T-helper 2 cell (primary cell): ENCODE results near the gene NDUFA13.

Source experiments
- DNase-seq, 5 experiments: peaks; one replicate each; pipeline versions ENCODE4 v3.0.0 to v3.0.0-alpha.2; 2012 to 2022
- total RNA-seq, 2 donors: gene quantifications; one replicate each; lab custom pipeline; 2026; lab: John Stamatoyannopoulos, UW

NDUFA13 gene
- total RNA-seq, result 3.8 to 5.3 reads per million in 2 donors

DNA sequence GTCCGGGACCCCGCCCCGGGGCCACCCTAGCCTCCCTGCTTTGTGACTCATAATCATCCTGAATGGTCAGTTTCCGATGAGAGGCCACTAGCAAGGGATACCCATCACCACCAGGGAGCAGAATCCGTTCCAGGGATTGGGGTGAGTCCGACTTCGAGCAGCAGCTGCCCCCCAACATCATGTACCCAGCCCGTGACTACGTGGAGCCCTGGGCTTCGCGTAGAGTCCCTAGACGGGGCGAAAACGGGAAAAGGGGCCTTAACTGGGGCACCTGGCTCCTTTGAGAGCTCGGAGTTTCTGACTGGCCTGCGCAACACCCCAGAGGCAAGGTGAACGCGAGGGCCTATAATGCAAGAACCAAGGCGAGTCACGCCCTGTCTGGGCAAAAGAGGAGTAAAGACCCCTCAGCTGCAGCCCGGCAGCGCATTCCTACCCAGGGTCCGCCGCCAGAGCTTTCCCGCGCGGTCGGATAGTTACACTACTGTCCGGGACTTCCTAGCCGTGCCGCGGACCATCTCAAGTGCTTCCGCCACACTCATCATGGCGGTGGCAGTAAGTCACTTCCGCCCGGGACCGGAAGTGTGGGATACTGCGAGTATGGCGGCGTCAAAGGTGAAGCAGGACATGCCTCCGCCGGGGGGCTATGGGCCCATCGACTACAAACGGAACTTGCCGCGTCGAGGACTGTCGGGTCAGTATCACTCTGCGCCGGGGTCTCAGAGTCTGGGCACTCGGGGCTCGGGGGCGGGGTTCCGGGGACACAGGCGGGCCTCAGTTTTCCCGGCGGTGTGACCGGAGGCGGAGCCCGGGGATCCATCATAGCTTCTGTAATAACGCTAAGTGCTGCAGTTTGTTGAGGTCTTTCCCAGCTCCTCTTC, at the start of gene NDUFA13:
NDUFA13 (plus strand) TSS at position 584 of the 878 bp plus-strand sequence; CDS start at position 598, 14 bp downstream.
- DNase-seq, result peak; percentile 85 to 92 (median 87)

DNA sequence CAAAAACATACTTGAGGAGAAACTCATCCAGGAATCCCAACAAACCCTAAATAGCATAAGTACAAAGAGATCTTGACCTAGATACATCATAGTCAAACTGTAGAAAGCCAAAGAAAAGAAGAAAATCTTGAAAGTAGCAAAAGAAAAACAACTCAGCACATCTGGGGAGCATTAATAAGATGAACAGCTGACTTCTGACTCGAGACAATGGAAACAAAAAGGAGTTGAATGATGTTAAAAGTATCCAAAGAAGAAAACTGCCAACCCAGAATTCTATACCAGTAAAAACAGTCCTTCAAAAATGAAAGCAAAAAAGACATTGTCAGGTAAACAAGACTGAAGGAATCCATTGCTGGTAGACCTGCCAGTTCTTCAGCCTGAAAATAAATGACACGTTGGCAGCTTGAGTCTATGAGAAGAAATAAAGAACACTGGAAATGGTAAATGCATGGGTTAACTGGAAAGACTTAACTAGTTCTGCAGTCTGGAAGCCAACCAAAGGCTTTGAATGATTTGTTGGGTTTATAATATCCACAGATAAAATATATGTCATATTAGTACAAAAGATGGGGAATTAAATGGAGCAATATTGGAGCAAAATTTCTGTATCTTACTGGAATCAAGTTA, 47.5 kb upstream of the NDUFA13 start:
- peak in 1 of 5 experiments; percentile 64 for DNase-seq

DNA sequence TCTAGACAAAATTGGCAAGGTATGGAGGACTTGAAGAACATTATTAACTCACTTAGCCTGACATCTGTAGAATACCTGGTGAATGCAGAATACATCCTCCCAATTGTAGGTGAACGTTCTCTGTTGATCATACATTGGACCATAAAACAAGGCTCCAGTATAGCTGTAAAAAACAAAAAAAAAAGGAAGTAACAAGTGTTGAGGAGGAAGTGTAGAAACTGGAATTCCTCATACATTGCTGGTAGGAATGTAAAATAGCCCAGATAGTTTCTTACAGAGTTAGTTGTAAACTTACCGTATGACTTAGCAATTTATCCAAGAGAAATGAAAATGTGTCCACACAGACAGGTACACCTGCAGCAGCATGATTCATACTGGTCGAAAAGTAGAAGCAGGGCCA, 45.4 kb upstream of the NDUFA13 start:
- no peak for DNase-seq

DNA sequence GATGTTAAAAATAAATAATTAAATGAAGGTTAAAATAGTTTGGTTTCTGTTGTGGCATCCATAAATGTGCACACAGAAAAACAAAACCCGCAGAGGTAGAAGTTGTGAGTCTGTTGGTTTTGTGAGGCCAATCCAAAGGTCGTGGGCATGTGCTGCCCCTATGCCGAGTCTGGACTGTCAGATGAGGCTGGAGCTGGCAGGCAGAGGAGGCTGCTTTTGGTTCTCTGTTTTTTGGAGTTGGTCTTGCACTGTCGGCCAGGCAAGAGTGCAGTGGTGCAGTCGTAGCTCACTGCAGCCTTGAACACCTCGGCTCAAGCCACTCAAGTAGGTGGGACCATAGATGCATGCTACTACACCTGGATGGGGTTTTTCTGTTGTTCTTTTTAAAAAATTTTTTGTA, 44.3 kb upstream of the NDUFA13 start:
- no peak for DNase-seq

DNA sequence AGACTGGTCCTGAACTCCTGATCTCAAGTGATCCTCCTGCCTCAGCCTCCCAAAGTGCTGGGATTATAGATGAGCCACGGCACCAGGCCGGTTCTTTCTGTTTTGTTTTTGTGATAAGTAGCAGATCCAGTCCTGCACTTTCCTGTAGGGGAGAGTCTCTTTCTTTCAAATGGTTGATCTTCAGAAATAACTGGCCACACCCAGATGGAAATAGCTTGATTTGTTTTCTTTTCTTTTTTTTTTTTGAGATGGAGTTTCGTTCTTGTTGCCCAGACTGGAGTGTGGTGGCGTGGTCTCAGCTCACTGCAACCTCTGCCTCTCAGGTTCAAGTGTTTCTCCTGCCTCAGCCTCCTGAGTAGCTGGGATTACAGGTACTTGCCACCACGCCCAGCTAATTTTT, 43.9 kb upstream of the NDUFA13 start:
- DNase-seq, result peak in 1 of 5 experiments; percentile 68

DNA sequence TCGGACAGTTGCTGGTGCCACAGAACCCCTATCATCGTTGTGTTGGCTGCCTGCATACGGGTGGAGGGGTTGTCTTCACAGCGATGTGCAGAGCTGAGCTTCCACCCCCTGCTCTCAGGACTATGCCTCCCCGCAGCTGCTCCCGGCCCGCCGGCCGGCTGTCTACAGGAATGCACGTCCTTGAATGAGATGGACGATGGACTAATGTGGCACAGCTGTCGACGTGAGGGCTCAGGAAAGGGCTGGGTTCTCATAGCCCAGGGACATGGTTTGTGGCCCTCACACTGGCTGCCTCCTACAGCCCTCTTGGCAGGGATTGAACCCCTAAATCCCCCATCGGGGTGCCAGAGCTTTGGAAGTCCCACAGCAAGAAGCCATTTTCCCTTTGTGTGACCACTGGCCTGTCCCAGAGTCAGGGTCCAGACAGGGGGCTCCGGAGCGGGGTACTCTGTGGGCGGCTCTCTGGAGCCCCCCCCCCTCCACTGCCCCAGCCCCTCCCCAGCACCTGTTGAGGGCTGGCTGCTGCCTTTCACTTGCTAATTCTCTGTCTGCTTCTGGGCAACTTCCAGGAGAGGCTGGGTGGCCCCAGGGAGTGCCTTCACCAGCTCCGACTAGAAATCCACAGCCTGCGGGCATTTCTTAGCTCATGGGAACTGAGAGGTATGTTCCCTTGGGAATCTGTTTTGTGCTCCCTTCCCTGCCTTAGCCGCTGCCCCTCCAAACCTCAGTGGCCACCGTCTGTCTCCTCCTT, 40.8 kb upstream of the NDUFA13 start:
- no peak for DNase-seq

DNA sequence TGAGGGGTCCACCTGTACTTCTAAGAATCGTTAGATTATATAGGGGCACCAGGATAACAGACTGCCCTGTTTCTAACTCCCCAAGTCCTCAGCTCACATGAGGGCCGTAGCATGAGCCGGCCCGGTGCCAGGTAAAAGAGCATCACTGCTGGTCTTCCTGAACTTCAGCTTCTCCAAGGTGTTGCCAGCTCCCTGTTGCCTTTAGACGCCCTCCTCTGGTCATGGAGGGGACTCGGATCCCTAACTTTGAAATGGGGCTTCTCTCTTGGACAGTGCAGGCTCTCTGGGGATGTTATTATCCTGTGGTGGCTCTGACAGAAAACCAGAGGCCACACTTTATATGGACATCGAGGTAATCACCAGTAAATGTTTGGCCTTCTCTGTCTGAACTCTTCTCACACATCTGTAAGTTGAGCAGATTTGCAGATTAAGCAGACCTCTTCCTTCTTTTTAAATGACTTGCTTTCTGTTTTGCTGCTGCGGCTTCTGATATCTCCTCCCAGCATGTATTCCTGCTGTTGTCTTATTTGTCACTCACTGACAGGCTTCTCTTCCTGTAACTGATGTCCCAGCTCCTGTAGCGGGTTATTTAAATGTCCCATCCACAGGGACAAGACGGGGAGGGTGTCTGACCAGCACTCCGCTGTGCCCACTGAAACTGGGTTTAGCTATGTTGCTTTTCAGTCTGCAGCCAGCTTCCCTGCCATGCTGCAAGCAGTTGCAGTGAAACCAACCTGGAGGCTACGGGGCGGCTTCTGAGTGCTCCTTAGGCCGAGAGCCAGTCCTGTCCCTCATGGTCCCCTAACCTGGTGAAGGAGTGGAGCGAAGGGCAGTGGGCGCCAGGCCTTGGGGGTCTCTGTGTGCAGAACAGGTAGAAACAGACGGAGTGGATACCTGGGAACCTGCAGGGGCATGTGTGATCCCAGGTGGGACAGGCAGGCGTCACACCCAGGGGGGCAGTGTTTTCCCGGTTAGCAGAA, 39.9 kb upstream of the NDUFA13 start:
- peak in 1 of 5 experiments; percentile 73 for DNase-seq

DNA sequence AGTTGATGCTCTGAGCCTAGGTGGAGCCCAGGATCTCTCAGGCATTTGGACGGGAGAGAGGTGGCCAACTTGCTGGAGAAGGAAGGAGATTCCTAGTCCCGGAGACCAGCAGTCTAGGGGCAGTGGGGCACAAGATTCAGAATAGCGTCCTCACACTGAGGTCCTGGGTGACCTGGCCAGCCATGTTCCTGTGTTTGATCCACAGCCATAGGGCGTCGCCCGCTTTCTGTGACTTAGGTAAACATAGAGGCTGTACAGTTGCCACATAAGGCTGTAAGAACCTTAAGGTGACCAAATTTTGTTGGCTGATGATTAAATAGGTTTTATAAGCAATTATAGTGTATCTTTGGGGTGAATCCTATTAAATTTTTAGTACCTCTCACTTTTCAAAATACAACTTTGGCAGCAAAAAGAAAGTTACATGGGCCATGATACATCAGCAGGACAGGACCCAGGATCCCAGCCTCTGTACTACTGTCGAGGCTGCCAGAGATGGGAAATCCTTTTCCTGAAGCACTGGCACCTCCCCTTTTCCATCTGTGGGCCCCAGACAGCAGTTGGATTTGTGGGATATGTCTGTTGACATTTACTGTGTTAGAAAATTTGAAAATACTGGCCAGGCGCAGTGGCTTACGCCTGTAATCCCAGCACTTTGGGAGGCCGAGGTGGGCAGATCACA, 38.2 kb upstream of the NDUFA13 start:
- DNase-seq, result no peak

DNA sequence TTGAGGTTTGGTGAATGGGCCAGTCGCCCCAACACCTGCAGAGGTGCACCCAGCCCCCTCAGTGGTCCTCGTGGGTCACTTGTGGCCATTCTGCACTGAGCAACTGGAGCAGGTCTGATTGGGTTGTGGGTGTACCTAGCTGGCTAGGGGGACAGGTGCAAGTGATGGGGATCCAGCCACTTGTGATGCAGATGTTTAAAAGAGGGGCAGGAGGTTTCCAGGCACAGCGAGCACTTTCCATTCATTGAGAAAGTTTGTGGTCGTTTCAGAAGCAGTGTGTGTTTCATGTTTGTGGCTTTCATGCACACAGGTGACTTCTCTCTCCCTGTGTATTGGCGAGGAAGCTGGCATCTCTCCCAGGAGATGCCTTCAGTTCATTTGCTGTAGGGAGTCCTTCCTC, 35.3 kb upstream of the NDUFA13 start:
- peak in 1 of 5 experiments; percentile 66 for DNase-seq

DNA sequence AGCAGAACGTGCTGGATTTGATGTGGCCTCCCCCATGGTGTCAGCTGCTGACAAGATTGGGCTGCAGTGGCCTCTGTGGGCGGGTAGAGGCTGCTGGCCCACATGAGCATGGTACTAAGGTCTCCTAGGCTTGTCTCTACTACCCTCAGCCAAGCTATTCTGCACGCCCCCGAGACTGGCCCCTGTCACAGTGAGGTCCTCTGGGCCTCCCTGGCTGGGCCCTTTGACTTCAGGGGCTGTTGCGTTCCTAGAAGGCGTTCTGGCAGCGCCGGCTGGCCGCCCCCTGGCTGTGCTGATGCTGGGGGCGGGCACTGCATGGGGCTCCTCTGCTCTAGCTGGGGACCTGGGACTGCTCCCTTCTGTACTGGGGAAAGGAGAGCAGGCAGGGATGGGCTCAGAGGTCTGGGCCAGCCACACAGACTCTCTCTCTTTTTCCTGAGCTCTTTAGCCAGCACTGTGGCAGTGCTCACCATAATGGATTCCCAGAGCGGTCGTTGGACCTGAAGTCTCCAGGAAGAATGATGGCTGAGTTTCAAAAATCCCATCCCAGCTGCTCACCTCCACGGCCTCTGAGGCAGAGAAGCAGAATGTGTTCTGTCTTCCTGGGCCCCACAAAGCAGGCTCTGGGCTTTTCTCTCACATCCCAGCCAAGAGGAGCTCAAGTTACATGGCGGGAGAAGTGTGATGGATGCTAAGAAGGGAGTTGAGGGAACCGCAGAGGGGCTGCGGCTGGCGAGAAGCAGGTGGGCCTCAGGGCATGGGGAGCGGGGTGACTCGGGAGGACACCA, 33.0 kb upstream of the NDUFA13 start:
- DNase-seq, result peak in 1 of 5 experiments; percentile 30

DNA sequence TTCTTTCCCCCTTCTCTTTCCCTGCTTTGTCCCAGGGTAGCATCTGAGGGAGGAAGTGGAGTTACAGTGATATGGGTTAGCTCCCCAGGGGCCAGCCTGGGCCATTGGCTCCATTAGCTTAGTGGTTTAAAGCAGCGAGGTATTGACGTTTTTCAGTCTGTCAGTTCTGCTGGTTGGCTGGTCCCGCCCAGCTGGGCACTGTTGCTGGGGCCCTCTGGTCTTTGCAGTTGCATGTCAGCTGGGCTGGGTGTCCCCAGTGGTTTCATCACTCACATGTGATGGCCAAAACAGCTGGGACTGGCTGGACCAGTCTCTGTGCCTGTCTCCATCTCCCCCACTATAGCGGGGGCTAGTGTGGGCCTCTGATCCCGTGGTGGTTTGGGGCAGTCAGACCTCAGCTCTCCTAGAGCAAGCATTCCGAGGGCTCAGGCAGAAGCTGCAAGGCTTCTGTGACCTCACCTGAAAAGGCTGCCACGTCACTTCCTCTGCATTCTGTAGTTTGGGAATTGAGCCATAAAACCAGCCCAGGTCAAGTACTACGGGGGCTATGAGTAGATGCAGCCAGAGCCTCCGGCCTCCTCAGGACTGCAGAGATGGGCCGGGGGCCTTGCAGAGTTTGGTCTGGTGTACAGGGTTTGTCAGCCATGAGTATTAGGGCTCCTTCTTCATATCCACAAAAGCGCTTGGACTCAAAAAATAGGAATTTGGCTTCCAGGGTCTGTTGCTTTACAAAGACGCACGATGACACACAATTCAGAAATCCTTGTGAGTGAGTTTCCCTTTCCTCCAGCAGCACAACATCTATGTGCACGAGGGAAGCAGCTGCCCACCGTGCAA, 30.6 kb upstream of the NDUFA13 start:
- DNase-seq, result no peak

DNA sequence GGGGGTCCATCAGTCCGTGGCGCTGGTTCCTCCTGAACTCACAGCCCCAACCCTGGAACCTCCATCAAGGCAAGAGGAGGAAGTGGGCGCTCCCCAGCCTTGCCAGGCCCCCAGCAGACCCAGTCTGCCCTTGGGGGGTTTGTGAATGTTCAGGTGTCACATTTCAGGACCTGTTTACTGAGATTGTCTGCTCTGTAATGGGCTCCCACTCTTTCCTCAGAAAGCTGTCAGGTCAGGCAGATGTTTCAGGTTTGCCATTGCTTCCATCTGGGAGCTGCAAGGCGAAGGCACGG, 30.1 kb upstream of the NDUFA13 start:
- DNase-seq, result no peak

DNA sequence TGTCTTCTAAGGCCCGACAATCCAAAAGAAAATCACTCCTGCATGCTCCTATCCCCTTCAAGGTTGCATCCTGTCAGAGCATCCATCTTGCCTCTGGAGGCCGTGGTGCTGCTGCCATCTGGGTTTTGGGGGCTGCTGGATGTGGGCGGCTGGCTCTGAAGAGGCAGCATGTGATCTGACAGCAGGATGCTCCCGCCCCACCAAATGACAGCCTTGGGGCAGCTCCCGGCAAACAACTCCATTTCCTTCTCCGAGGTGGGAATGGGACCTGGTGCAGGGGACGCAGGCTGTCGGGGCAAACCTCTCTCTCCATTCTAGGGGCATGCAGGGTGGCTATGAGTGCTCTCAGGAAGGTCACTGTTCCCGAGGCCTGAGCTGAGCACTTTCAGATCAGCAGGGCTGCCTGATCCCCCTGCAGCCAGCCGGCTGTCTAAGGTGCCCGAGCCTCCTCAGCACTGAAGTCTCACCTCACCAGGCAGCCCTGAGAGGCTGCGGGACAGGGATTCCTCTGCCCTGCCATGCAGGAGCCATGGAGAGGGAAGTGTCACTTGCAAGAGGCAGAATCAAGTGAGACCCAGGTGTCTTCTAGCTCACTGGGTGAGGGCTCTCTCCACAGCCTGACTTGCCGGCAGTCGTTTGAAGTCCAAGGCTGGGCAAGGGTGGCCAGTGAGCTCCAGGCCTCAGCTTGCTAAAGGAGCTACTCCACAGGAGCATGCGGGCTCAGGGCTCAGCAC, 29.5 kb upstream of the NDUFA13 start:
- DNase-seq, result no peak

DNA sequence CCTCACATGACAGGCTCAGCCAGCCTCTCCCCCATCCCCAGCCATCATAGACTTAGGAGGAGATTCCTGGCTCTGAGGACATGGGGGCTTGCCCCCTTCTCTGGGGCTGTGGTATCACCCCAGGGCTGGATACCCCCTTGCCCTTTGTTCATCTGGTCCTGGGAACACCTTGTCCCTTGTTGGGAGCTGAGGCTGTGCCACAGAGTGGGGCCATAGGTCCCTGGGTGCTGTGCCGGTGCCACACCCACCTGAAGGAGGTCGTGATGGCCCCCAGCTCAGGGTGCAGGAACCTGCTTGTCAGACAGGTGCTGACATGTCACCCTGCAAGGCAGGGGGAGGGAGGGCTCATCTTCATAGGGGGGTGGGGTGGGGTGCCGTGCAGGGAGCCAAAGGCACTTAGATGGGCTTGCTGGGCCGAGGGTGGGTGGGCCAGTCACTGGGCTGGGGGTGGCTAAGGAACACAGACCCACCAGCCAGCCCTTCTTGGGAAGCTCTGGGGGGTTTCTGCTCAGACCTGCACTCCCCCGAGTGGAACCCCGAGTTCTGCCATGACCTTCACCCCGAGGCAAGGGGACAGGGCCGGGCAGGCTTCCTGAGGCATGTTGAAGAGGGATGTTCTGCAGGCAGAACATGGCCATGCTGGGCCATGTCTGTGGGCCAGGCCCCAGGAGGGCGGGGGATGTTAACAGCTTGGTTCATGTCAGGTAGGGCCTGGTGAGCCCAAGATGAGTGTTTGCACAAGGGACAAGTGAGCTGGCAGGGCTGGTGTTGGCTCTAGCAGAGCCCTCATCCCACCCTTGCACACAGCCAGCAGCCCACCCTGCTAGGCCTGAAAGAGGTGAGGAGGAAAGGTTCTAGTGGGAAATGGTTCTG, 28.7 kb upstream of the NDUFA13 start:
- DNase-seq, result no peak

DNA sequence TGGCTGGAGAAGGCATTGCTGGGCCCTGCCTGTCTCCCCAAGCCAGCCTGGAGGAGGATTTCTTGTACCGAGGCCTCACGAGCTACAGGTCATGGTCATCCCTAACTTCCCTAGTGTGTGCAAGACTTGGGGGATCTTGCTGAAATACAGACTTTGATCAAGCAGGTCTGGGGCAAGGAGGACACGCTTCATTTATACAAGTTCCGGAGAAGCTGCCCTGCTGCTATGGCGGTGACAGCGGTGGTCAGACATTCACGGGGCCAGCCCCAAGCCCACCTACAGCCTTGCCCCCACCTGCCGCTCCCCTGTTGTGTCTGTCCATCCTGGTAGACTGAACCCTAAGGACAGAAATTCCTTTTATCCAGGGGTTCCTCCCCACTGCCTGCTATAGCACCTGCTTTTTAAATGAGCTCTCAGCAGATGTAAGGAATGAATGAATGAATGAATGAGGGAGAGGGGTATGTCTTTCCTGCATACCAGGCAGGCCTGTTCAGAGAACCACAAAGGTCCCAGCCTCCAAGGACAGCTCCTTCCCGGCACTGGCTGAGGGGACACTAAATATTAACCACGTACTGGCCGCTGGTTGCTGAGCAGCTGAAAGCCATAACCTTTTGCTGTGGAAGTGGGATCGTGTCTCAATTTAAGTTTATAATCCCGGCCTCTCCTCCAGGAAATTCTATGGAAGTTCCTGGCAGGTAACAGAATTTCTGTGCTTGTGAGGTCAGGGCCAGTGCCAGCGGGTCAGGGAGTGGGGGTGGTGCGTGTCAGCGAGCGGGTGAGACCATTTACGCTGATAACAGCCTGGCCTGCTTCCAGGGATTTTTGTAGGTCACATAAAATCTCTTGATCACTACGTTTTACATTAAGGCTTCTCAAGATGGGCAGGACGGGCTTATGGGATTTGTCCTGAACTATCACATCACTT, 27.8 kb upstream of the NDUFA13 start:
- DNase-seq, result no peak

DNA sequence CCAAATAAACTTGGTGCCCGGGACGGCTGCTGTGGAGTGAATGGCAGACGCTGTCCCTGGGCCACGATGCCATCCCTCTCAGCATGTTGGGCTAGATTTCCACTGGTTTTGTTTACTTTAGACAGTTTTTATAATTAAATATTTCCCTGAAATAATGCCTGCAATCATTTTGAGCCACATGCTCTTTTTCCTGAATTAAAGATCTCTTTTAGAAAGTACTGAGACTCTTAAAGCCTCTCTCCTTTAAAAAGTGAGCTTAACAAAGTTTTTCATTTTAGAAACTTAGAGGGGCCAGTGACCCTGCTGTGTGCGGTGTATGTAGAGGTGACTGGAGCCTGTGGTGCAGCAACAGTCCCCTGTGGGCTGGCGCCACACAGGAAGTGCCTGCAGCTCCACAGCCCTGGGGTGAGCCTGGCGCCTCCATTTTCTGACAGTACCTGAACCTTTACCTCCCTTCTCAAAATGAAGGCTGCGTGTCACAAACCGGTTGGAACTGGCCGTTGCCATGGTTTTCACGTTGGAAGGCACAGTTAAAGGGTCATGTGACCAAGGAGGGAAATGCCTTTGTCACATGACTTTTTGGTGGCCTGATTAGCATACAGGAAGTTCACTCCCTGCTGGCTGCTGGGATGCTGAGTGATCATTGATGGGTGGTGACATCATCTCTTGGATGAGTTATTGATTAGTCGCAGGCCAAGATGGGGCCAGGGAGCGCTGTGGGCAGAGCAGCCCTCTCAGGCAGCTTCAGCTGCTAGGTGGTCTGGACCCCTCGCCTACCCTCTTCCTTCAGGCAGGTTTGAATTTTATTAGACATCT, 26.9 kb upstream of the NDUFA13 start:
- peak; percentile 67 to 99 (median 86) for DNase-seq
